HG03097 (cell line): ENCODE measurements around the gene ADAMTS7.
"Not testable (repeated sequence)": the region's sequence is repeated elsewhere in the genome, so short reads cannot be mapped to it uniquely, and the experiment has no call there.

Experiments
- ATAC-seq: cut with Tn5 transposase; IDR thresholded peaks from one replicate; pipeline ENCODE4 v1.9.1; 2021; ENCODE audit not compliant: unreplicated experiment, low FRiP score

The ADAMTS7 gene, protein sequence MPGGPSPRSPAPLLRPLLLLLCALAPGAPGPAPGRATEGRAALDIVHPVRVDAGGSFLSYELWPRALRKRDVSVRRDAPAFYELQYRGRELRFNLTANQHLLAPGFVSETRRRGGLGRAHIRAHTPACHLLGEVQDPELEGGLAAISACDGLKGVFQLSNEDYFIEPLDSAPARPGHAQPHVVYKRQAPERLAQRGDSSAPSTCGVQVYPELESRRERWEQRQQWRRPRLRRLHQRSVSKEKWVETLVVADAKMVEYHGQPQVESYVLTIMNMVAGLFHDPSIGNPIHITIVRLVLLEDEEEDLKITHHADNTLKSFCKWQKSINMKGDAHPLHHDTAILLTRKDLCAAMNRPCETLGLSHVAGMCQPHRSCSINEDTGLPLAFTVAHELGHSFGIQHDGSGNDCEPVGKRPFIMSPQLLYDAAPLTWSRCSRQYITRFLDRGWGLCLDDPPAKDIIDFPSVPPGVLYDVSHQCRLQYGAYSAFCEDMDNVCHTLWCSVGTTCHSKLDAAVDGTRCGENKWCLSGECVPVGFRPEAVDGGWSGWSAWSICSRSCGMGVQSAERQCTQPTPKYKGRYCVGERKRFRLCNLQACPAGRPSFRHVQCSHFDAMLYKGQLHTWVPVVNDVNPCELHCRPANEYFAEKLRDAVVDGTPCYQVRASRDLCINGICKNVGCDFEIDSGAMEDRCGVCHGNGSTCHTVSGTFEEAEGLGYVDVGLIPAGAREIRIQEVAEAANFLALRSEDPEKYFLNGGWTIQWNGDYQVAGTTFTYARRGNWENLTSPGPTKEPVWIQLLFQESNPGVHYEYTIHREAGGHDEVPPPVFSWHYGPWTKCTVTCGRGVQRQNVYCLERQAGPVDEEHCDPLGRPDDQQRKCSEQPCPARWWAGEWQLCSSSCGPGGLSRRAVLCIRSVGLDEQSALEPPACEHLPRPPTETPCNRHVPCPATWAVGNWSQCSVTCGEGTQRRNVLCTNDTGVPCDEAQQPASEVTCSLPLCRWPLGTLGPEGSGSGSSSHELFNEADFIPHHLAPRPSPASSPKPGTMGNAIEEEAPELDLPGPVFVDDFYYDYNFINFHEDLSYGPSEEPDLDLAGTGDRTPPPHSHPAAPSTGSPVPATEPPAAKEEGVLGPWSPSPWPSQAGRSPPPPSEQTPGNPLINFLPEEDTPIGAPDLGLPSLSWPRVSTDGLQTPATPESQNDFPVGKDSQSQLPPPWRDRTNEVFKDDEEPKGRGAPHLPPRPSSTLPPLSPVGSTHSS (N-terminal part only)

DNA sequence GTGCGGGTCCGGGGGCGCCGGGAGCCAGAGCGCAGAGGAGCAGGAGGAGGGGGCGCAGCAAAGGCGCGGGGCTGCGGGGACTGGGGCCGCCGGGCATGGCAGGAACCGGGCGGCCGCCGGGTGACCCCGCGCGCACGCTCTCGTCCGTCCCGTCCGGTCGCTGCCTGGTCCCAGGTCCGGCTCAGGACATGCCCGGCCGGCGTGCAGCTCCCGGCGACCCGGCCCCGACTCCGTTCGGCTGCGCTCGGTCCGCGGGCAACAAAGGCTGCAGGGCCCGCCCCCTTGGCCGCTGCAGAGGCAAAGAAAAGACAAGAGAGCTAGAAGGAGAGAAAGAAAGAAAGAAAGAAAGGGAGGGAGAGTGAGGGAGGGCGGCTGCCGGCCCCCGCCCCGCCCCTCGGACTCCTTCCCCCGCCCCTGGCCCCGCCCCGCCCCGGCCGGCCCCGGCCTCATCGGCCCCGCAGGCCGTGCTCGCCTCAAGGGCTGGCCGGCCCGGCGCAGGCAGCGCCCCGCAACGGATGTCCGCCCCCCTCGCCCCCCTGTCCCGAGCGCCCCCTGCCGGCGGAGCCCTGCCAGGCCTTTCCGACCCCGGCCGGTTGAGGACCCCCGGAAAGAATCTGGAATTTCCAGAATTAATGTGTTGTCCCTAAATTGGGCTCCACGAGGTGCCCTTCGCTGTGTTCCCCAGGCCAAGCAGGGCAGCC lies at the start of gene ADAMTS7:
TSS of gene ADAMTS7 (minus strand) at position 341 of the 701 bp plus-strand sequence. CDS start at position 97, 244 bp downstream.
- ATAC-seq: no peak

DNA sequence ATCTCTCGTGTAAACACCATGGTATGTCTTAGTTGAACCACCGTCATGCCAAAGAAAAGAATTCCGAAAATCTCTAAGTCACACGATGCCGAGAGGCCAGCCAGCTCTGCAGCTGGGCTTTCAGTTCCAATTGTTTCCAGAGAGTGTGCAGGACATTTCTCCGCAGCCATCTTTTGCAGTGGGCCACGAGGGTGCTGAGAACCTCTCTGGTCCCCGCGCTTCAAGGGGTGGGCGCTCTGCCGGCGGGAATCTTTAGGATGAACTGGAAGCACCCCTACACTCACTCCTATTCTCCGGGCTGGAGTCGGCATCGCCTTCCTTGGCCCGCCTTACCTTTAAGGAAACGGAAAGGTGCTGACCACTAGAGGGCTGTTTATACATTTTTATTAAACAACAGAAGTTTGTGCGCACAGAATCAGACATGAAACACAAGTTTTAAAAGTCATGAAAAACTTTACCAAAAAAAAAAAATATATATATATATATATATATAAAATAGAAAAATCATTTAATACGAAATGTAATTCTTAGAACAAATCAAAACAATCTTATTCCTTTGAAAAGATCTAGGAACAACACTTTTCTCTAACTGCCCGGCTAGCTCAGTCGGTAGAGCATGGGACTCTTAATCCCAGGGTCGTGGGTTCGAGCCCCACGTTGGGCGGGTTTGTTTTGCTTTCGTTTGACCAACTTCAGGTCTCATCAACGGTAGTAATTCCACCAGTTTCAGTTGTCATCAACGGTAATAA lies 48.9 kb upstream of the ADAMTS7 start:
- peak; percentile 75 for ATAC-seq

DNA sequence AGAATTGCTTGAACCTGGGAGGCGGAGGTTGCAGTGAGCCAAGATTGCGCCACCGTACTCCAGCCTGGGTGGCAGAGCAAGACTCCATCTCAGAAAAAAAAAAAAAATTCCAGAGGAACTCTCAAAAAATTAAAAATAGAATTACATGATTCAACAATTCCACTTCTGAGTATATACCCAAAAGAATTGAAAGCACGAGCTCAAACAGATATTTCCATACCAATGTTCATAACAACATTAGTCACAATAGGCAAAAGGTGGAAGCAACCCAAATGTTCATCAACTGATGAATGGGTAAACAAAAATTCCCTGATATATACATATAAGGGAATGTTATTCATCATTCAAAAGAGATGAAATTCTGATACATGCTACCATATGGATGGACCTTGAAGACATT lies 44.5 kb upstream of the ADAMTS7 start:
- no peak for ATAC-seq

DNA sequence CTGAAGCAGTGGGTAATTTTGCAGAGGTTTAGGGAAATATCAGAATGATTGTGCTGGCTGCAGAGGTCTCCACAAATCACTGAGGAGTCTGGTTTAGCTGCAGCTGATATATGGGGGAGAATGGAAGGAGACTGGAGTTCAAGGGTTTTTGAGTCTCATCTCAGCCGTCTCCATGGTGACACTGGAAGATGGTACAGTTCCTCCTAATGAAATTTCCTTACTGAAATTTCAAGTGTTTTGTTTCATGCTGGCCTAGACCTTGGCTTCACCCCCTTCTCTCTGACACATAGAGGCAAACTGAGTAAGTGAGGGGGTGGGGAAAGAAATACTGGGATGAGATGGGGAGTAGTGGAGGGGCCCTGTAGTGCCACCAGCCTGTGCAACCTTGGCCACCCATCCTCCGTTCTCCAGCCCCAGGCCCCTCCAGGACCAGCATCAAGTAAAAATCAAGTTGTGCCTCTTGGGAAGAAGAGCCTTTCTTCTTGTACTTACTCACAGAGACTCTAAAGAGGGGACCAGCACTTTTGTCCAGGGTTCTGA lies 43.6 kb upstream of the ADAMTS7 start:
- ATAC-seq: no peak

DNA sequence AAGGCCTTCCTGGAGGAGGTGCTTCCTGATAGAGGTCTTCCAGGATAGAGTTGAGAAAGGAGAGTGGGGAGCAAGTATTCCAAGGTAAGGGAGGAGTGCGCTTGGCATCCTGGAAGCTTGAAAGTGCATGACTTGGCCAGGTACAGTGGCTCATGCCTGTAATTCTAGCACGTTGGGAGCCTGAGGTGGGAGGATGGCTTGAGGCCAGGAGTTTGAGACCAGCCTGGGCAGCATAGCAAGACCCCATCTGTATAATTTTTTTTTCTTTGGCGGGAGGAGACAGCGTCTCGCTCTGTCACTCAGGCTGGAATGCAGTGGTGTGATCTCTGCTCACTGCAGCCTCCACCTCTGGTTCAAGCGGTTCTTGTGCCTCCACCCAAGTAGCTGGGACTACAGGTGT lies 42.2 kb upstream of the ADAMTS7 start:
- ATAC-seq: no peak

DNA sequence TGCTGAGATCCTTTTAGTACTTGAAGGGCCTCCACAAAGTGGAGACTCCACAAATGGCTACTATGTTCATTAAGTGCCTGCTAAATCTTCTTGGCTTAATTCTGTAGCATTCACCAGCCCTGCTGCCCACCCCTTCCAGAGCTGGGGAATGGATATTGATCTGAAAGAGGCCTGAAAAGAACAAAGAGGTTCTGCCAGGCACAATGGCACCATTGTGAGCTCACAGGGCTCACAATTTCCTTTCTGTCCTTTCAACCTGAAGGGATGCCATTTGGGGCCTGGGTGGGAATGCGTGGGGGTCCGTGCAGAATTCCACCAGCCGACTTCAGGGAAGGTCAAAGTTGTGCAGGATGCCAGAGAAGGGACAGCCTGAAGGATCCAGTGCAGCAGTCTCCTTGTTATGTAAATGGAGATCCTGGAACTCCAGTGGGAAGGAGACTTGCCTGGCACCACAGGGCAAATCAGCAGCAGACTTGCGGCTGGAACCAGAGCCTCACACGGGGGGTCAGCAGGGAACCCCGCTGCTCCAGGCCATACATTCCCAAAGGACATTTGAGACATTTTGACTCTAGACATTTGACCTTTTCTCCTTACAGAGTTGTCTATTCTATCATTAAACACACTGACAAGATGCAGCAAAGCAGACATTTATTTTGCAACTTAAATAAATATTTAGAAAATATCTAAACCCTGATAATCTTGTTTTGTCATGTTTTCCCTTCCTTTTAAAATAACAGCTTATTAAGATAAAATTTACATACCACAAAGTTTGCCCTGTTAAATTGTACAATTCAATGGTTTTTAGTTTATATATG lies 39.9 kb upstream of the ADAMTS7 start:
- no peak for ATAC-seq

DNA sequence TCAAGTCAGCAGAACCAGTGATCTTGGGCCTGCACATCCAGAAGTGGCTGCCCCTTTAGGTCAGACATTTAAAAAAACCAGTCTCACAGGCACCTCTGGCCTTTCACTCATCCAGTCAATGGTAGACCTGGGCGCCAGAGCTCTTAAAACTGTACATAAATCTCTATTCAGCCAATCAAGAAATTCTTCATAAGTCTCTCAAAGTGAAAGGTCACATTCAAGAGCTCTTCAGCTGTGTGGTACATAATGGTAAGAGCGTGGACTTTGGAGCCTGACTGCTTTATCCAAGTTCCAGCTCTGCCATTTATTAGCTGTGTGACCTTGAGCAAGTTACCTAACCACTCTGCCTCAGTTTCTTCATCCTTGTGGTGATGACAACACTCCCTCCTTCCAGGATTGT lies 39.1 kb upstream of the ADAMTS7 start:
- ATAC-seq: no peak

DNA sequence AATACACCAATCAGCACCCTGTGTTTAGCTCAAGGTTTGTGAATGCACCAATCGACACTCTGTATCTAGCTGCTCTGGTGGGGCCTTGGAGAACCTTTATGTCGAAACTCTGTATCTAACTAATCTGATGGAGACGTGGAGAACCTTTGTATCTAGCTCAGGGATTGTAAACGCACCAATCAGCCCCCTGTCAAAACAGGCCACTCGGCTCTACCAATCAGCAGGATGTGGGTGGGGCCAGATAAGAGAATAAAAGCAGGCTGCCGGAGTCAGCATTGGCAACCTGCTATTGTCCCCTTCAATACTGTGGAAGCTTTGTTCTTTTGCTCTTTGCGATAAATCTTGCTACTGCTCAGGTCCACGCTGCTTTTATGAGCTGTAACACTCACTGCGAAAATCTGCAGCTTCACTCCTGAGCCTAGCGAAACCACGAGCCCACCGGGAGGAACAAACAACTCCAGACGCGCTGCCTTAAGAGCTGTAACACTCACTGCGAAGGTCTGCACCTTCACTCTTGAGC lies 36.2 kb upstream of the ADAMTS7 start:
- not testable (repeated sequence) for ATAC-seq

DNA sequence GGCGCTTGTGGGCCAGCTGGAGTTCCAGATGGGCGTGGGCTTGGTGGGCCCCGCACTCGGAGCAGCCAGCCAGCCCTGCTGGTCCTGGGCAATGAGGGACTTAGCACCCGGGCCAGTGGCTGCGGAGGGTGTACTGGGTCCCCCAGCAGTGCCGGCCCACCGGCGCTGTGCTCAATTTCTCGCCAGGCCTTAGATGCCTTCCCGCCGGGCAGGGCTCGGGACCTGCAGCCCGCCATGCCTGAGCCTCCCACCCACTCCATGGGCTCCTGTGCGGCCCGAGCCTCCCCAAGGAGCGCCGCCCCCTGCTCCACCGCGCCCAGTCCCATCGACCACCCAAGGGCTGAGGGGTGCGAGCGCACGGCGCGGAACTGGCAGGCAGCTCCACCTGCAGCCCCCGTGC lies 35.6 kb upstream of the ADAMTS7 start:
- ATAC-seq: not testable (repeated sequence)

DNA sequence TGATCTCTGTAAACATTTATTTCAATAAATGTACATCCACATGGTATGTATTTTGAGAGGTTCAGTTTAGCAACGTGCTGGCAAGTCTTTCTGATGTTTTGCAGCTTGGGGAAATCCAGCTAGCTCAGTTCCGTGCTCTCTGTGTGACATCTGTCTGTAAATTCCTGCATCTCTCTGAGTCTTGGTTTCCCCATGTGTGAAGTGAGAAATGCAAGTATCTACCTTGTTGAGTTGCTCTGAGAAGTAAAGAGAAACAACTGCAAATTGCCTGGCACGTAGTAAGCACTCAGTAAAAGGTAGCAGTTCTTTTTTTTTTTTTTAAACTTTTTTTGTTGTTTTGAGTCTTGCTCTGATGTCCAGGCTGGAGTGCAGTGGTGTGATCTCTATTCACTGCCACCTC lies 31.3 kb upstream of the ADAMTS7 start:
- ATAC-seq: no peak

DNA sequence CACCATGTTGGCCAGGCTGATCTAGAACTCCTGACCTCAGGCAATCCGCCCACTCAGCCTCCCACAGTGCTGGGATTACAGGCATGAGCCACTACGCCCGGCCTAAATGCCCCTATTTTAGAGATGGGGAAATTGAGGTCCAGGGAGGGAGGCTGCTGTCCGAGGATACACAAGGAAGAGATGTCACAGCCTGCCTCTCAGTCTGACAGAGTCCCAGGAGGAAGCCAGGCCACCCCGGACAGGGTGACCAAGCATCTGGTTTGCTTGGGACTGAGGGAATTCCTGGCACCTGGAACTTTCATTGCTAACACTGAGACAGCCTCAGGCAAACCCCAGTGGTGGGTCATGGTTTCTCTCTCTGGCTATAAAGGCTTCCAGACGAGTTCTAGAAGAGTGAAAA lies 30.6 kb upstream of the ADAMTS7 start:
- no peak for ATAC-seq

DNA sequence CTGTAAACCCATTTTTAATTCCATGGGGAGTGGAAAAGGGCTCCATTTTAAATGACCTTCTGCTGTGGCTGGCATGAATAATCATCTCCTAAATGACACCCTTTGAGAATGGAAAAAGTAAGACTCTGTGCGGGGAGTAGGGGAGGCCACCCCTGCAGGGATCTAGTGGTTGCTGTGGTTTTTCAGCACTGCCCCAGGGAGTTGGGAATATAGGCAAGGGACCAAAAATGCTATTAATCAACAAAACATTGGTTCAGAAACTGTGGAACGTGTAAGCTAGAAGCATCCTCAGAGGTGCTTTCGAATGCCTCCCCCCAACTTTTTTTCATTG lies 30.1 kb upstream of the ADAMTS7 start:
- ATAC-seq: no peak

DNA sequence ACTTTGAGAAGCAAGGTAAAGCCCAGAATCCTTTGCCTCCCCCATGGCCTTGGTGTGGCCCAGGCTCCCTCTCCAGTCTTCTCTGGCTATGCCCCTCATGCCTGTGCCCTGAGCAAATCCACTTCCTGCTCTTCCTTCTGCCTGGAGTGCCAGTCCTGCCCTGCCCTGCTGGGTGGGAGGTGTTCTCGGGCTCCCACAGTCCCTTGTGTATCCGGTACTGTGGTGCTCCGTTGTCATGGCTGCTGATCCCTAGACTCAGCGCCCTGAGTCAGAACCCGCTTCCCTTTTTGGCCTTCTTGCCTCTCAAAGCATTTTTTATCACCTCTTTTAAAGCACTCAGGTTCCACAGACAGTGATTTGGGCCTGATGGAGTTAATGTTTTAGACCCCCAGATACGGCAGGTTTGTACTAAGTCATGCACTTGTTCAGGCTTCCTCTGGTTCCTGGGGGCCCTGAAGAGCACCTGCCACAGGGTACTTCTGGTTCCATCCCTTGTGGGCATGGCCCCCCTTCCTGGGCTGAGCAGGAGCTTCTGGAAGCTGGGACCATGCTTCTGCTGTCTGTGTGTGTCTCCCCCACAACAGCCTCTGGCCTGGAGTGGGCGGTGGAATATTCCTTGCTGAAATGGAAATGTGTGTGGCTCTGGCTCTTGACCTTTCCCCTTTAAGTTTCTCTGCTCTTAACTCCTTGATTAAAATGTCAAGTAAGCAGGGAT lies 29.6 kb upstream of the ADAMTS7 start:
- ATAC-seq: no peak

DNA sequence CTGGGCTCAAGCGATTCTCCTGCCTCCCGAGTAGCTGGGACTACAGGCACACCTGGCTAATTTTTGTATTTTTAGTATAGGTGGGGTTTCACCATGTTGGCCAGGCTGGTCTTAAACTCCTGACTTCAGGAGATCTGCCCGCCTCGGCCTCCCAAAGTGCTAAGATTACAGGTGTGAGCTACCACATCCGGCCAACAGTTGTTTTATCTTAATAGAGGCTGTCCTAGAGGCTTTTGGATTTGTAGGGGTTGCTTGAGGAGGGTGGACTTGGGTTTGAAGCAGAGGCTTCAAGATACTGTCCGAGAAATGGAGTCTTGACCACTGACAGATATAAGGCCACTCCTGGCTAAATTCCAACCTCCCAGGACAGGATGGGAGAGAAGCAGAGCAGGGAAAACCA lies 27.9 kb upstream of the ADAMTS7 start:
- not testable (repeated sequence) for ATAC-seq

DNA sequence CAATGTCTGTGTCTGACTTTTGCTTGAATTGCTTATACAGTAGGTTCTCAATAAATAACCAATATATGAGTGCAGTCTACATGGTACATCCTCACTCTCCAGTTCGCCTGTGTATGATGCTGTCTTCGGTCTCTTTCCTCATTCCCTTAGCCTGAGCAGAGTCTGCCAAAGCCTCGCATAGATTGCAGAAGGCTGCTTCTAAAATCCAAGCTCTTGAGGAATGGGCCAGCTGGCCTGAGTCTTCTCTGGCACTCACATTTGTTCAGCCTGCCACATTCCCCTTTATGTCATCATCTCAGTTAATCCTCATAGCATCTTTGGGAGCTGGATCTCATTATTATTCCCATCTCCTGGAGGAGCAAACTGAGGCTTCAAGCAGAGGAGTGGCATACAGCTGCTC lies 27.2 kb upstream of the ADAMTS7 start:
- ATAC-seq: no peak

DNA sequence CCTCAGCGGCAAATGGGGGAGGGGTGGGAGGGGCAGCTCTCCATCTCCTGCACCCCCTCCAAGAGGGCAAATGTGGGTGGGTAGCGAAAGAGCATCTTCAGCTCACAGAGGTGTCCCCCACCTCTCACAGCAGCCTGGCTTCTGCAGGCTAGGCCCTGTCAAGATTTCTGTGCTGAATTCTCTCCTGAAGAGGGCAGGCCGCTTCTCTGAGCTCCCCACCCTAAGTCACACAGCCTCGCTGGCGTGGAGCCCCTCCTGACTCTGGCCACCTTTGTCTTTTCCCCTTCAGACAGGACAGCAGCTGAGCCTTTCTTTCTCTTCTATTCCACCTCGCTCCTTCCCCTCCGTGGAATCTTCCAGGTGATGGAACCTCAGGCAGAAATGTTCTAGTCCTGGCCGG lies 26.3 kb upstream of the ADAMTS7 start:
- ATAC-seq: no peak

DNA sequence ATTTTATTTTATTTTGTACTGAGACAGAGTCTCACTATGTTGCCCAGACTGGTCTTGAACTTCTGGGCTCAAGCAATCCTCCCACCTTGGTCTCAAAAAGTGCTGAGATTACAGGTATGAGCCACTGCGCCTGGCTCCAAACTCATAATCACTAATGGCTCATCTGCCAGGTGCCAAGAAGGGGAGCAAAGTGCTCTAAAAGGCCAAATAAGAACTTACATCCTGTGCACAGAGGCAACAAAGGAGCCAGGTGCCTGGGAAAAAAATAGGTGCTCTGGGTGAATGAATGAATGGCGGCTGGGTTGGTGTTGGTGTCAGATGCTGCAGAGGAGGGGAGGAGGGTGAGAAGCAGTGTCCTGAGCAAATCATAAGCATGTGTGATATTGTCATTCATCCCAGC lies 25.9 kb upstream of the ADAMTS7 start:
- no peak for ATAC-seq

DNA sequence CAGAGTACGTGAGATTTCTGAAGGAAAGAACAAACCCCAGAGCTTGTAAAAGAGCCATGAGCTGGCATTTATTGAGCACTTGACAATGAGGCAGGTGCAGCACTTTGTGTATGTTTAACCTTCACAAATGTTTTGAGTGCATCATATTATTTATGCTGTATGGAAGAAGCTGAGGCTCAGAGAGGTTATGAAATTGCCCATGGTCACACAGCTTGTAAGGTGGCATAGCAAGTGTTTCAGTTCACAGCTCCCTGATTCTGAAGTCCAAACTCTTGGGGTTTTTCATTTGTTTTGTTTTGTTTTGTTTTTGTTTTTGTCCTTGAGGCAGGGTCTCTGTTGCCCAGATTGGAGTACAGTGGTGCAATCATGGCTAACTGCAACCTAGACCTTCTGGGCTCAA lies 25.1 kb upstream of the ADAMTS7 start:
- ATAC-seq: no peak
